Stimulated activated CD4-positive, alpha-beta T cell treated with anti-CD3 and anti-CD28 coated beads, Interleukin-15, amount 100 ng/mL, for 24 hours (primary cell): Measurements from ENCODE around the gene DDB1.

Source experiments
- DNase-seq: peaks from one replicate; pipeline ENCODE4 v3.0.0-alpha.2; 2020

The DDB1 gene

GRCh38 chr11:61334434-61335354 is 1.8 kb upstream of the DDB1 start:
- peak; percentile 16 for DNase-seq

GRCh38 chr11:61333550-61334433 is 887 bp upstream of the DDB1 start:
- DNase-seq: peak; percentile 44

- peak; percentile 14 for DNase-seq
Observed at GRCh38 chr11:61332281-61332796, 566 bp downstream of the DDB1 start.

GRCh38 chr11:61331651-61332050 is 1.3 kb downstream of the DDB1 start:
- DNase-seq: no peak

GRCh38 chr11:61329871-61330270 is 3.0 kb downstream of the DDB1 start:
- no peak for DNase-seq

- no peak for DNase-seq
Observed at GRCh38 chr11:61328351-61328750, 4.6 kb downstream of the DDB1 start.

GRCh38 chr11:61327669-61328071 is 5.2 kb downstream of the DDB1 start:
- DNase-seq: no peak

- no peak for DNase-seq
Observed at GRCh38 chr11:61325649-61326414, 7.1 kb downstream of the DDB1 start.

GRCh38 chr11:61315260-61315659 is 17.6 kb downstream of the DDB1 start:
- DNase-seq: no peak

- DNase-seq: no peak
Observed at GRCh38 chr11:61310749-61311148, 22.2 kb downstream of the DDB1 start.

GRCh38 chr11:61309739-61310138 is 23.2 kb downstream of the DDB1 start:
- no peak for DNase-seq

- DNase-seq: no peak
Observed at GRCh38 chr11:61309141-61309540, 23.8 kb downstream of the DDB1 start.

- no peak for DNase-seq
Observed at GRCh38 chr11:61307354-61307753, 25.6 kb downstream of the DDB1 start.

GRCh38 chr11:61306221-61306620 is 26.7 kb downstream of the DDB1 start:
- DNase-seq: no peak

GRCh38 chr11:61305417-61305816 is 27.5 kb downstream of the DDB1 start:
- no peak for DNase-seq

- DNase-seq: no peak
Observed at GRCh38 chr11:61303725-61304124, 29.2 kb downstream of the DDB1 start.

GRCh38 chr11:61302550-61302949 is 30.4 kb downstream of the DDB1 start:
- no peak for DNase-seq

GRCh38 chr11:61298663-61299244 is 34.2 kb downstream of the DDB1 start:
- DNase-seq: no peak

GRCh38 chr11:61297746-61298145 is 35.2 kb downstream of the DDB1 start:
- DNase-seq: no peak

GRCh38 chr11:61297341-61297740 is 35.6 kb downstream of the DDB1 start:
- DNase-seq: no peak

- no peak for DNase-seq
Observed at GRCh38 chr11:61295596-61295926, 37.3 kb downstream of the DDB1 start.
